ENCODE measurements around the gene TAF4.

GRCh38 chr20:61953037-61954021 lies 112.4 kb downstream of the TAF4 start:
- TF ChIP-seq POLR2A (IDR thresholded peaks at IDR 0.05) (no peak), CTCF (IDR thresholded peaks at IDR 0.05) (no peak)

Data from thyroid gland (tissue), 4 donors.